ENCODE results near the gene MRPL28.

- TF ChIP-seq CTCF (conservative IDR thresholded peaks at IDR 0.05 in 1 of 2, IDR thresholded peaks at IDR 0.05 in 1 of 2; ENCODE audit: extremely low read depth in 1 of 2, insufficient read depth in 1 of 2, low read depth in 1 of 2, low read length in 2 of 2) (no peak), EZH2 (IDR thresholded peaks at IDR 0.05; ENCODE audit: borderline replicate concordance, low read length) (no peak)
Observed at GRCh38 chr16:317583-317982, 52.8 kb downstream of the MRPL28 start.
